GM23338 (cell line): ENCODE data around the gene BNIP5. TPM values are rescaled to one million over a fixed set of nuclear protein-coding genes. Genes with fewer than 3 reads are reported as not detected.

Experiments used
- ATAC-seq: fragments of 200-7000 bp; cut with Tn5 transposase; 3 replicates; pipeline ENCODE4 v1.9.1; 2020
- DNase-seq: peaks from one replicate; pipeline ENCODE4 v3.0.0-alpha.2; 2015; ENCODE audit warnings: low spot score
- H2AFZ ChIP-seq: fragments of 200-600 bp; sonication (generic); 2 replicates; pipeline ENCODE4 v1.8.0; 2016; ENCODE audit warnings: antibody characterized with exemption, mild to moderate bottlenecking, moderate library complexity
- H3F3A ChIP-seq: fragments of 200-600 bp; sonication (generic); replicated peaks from 2 replicates; pipeline ENCODE4 v1.8.0; 2017; ENCODE audit warnings: antibody characterized with exemption, mixed run types, low read depth
- H3K27ac ChIP-seq: fragments of 200-600 bp; sonication (generic); 2 replicates; pipeline ENCODE4 v1.6.1; 2016; ENCODE audit warnings: low read depth
- H3K27me3 ChIP-seq: fragments of 200-600 bp; sonication (generic); 2 replicates; pipeline ENCODE4 v1.8.0; 2016; ENCODE audit warnings: mild to moderate bottlenecking, mixed run types, moderate library complexity; ENCODE audit not compliant: insufficient read depth
- H3K36me3 ChIP-seq: fragments of 200-600 bp; sonication (generic); 2 replicates; pipeline ENCODE4 v1.8.0; 2016; ENCODE audit warnings: mild to moderate bottlenecking; ENCODE audit not compliant: insufficient read depth
- H3K4me1 ChIP-seq: fragments of 200-600 bp; sonication (generic); 2 replicates; pipeline ENCODE4 v1.8.0; 2016; ENCODE audit warnings: mild to moderate bottlenecking, moderate library complexity; ENCODE audit not compliant: insufficient read depth
- H3K4me2 ChIP-seq: fragments of 200-600 bp; sonication (generic); 2 replicates; pipeline ENCODE4 v1.7.1; 2017; ENCODE audit warnings: mixed run types
- H3K4me3 ChIP-seq: fragments of 200-600 bp; sonication (generic); 2 replicates; pipeline ENCODE4 v1.6.1; 2016; ENCODE audit warnings: mixed run types
- H3K79me2 ChIP-seq: fragments of 200-600 bp; sonication (generic); replicated peaks from 2 replicates; pipeline ENCODE4 v1.8.0; 2017; ENCODE audit warnings: mild to moderate bottlenecking; ENCODE audit not compliant: insufficient read depth
- H3K9me2 ChIP-seq: fragments of 200-600 bp; sonication (generic); 2 replicates; pipeline ENCODE4 v1.8.0; 2017; ENCODE audit not compliant: insufficient read depth
- H4K20me1 ChIP-seq: fragments of 200-600 bp; sonication (generic); replicated peaks from 2 replicates; pipeline ENCODE4 v1.8.0; 2017; ENCODE audit warnings: mild to moderate bottlenecking; ENCODE audit not compliant: insufficient read depth
- H3K27ac Mint-ChIP-seq: 2 replicates; pipeline ENCODE4 v1.8.0; 2020; ENCODE audit warnings: inconsistent platforms, mild to moderate bottlenecking, moderate library complexity, mixed read lengths
- H3K27me3 Mint-ChIP-seq: 3 replicates; pipeline ENCODE4 v1.8.0; 2022; ENCODE audit warnings: low read depth, mild to moderate bottlenecking, moderate library complexity, mixed read lengths, inconsistent platforms; ENCODE audit not compliant: insufficient read depth, poor library complexity
- H3K36me3 Mint-ChIP-seq: 3 replicates; pipeline ENCODE4 v1.8.0; 2021; ENCODE audit warnings: low read depth, mild to moderate bottlenecking, inconsistent platforms, moderate library complexity, mixed read lengths
- H3K4me1 Mint-ChIP-seq: 3 replicates; pipeline ENCODE4 v1.8.0; 2020; ENCODE audit warnings: mild to moderate bottlenecking, inconsistent platforms, mixed read lengths
- H3K4me3 Mint-ChIP-seq: 3 replicates; pipeline ENCODE4 v1.8.0; 2021; ENCODE audit warnings: moderate library complexity, mild to moderate bottlenecking, inconsistent platforms, mixed read lengths
- H3K9me3 Mint-ChIP-seq: 3 replicates; pipeline ENCODE4 v1.8.0; 2020; ENCODE audit warnings: moderate library complexity, mild to moderate bottlenecking, inconsistent platforms, mixed read lengths
- CREB1 ChIP-seq: fragments of 250-450 bp; sonication (Bioruptor Pico); IDR thresholded peaks from 2 replicates; pipeline ENCODE4 v1.5.0; 2020; ENCODE audit warnings: low read depth, mild to moderate bottlenecking, moderate library complexity
- CTCF ChIP-seq, 2 experiments: fragments of 200-600 bp in 1 of 2; sonication (generic) in 1 of 2; conservative IDR thresholded peaks; 2 replicates each; pipeline versions ENCODE4 v1.5.1 to v1.6.1; 2016 to 2017; ENCODE audit warnings: antibody characterized with exemption in 2 of 2, low read depth in 2 of 2, mild to moderate bottlenecking in 2 of 2, moderate library complexity in 1 of 2
- ETS1 ChIP-seq: IDR thresholded peaks from 2 replicates; pipeline ENCODE4 v1.6.1; 2016; ENCODE audit warnings: antibody characterized with exemption
- EZH2phosphoT487 ChIP-seq: fragments of 200-600 bp; sonication (generic); IDR thresholded peaks from one replicate; pipeline ENCODE4 v1.8.1; 2018; ENCODE audit warnings: antibody characterized with exemption; ENCODE audit not compliant: unreplicated experiment
- JUNB ChIP-seq: IDR thresholded peaks from one replicate; pipeline ENCODE4 v1.6.1; 2016; ENCODE audit warnings: antibody characterized with exemption; ENCODE audit not compliant: unreplicated experiment
- NANOG ChIP-seq: IDR thresholded peaks from 2 replicates; pipeline ENCODE4 v1.6.1; 2016; ENCODE audit warnings: antibody characterized with exemption, borderline replicate concordance
- POLR2AphosphoS5 ChIP-seq: IDR thresholded peaks from 2 replicates; pipeline ENCODE4 v1.6.1; 2016; ENCODE audit warnings: antibody characterized with exemption, low read depth
- REST ChIP-seq: IDR thresholded peaks from one replicate; pipeline ENCODE4 v1.6.1; 2018; ENCODE audit warnings: antibody characterized with exemption; ENCODE audit not compliant: unreplicated experiment
- STAT1 ChIP-seq: IDR thresholded peaks from one replicate; pipeline ENCODE4 v1.6.1; 2016; ENCODE audit warnings: antibody characterized with exemption; ENCODE audit not compliant: unreplicated experiment
- ZNF114 ChIP-seq: fragments of 250-450 bp; sonication (Bioruptor Pico); IDR thresholded peaks from 2 replicates; pipeline ENCODE4 v1.5.0; 2020; ENCODE audit warnings: mild to moderate bottlenecking, moderate library complexity
- ZNF331 ChIP-seq: fragments of 250-450 bp; sonication (Bioruptor Pico); IDR thresholded peaks from 2 replicates; pipeline ENCODE4 v1.5.0; 2020; ENCODE audit warnings: low read depth, mild to moderate bottlenecking, moderate library complexity
- polyA plus RNA-seq: library from polyadenylated mRNA; unstranded; fragments of >200 nt; fragmentation: Nextera tagmentation; extraction: Ambion mirVana; gene quantifications from 2 replicates; pipeline ENCODE4 v1.2.1, GENCODE V29; 2016
- total RNA-seq: library from RNA; depleted of rRNA; stranded (reverse); fragments of >200 nt; shearing (Covaris generic); gene quantifications from 2 replicates; pipeline ENCODE4 v1.2.3, GENCODE V29; 2014

BNIP5 gene
- total and polyA plus RNA-seq, 2 experiments from 2014 or later, result not detected

GRCh38 chr6:36296240-36296639 lies 40.4 kb downstream of the BNIP5 start:
- Histone ChIP-seq H3K27me3 (no peaks in the 10 kb centered on the region), H3K4me3 (no peak overlapping the region), H3K36me3 (no peaks in the 10 kb centered on the region), H3K79me2 (no peaks in the 10 kb centered on the region), H3K4me2 (no peak overlapping the region), H3K9me2 (no peaks in the 10 kb centered on the region), H3K27ac (no peak overlapping the region), H2AFZ (no peak overlapping the region), H3F3A (no peaks in the 10 kb centered on the region), H4K20me1 (no peaks in the 10 kb centered on the region), H3K4me1 (no peaks in the 10 kb centered on the region)
- Mint-ChIP-seq H3K36me3 (no peaks in the 10 kb centered on the region), H3K4me1 (peaks cover 3% of the 10 kb centered on the region), H3K9me3 (no peaks in the 10 kb centered on the region), H3K4me3 (no peak overlapping the region), H3K27ac (no peak overlapping the region), H3K27me3 (peaks cover 1% of the 10 kb centered on the region)
- TF ChIP-seq CREB1 (CRISPR knock-in tag) (no peak), ZNF114 (CRISPR knock-in tag) (no peak), POLR2AphosphoS5 (no peak)
- DNase-seq, result no peak
- ATAC-seq, result no peak

- Histone ChIP-seq H3K4me3 (no peak overlapping the region), H3K4me2 (no peak overlapping the region), H3K36me3 (no peaks in the 10 kb centered on the region), H3K4me1 (peaks cover 5% of the 10 kb centered on the region; the same call in 1 of the 2 replicates), H2AFZ (no peak overlapping the region), H3K27ac (no peak overlapping the region), H3K79me2 (no peaks in the 10 kb centered on the region), H3K27me3 (no peaks in the 10 kb centered on the region), H3F3A (no peaks in the 10 kb centered on the region), H3K9me2 (no peaks in the 10 kb centered on the region), H4K20me1 (0 out of 2 replicates have a peak, but pooled peaks cover 3% of the 10 kb centered on the region)
- Mint-ChIP-seq H3K4me3 (no peak overlapping the region), H3K27ac (no peak overlapping the region), H3K36me3 (no peaks in the 10 kb centered on the region), H3K4me1 (peaks cover 8% of the 10 kb centered on the region), H3K9me3 (no peaks in the 10 kb centered on the region), H3K27me3 (peaks cover 9% of the 10 kb centered on the region)
- ATAC-seq (no peak), DNase-seq (no peak)
- TF ChIP-seq EZH2phosphoT487, result no peak
- TF ChIP-seq ETS1, result no peak
- TF ChIP-seq STAT1, result no peak
- no peak for TF ChIP-seq REST
- TF ChIP-seq CTCF (conservative IDR thresholded peaks at IDR 0.05; ENCODE audit: low read depth in 2 of 2), result no peak
- TF ChIP-seq JUNB, result no peak
- no peak for TF ChIP-seq NANOG
- no peak for TF ChIP-seq ZNF331
Observed at GRCh38 chr6:36292170-36292569, 44.5 kb downstream of the BNIP5 start.
